Thyroid gland (tissue), 4 donors: ENCODE data around the gene KDM5B. TPM values are rescaled to one million over a fixed set of nuclear protein-coding genes. Genes with fewer than 3 reads are reported as not detected.
A peak's percentile ranks its signal among the peaks of the same experiment; 100 is the strongest.
"Not testable (repeated sequence)": the region's sequence is repeated elsewhere in the genome, so short reads cannot be mapped to it uniquely, and the experiment has no call there.

Source experiments
- DNase-seq, 2 donors: peaks; one replicate each; pipeline ENCODE4 v3.0.0-alpha.2; 2019
- H3K27ac ChIP-seq, 3 donors: fragments of 200-600 bp; sonication (generic); 1 replicate in 2 of 3; 2 replicates in 1 of 3; pipeline ENCODE4 v1.5.1; 2016 to 2019; ENCODE audit warnings: mild to moderate bottlenecking in 1 of 3, moderate library complexity in 1 of 3
- H3K27me3 ChIP-seq: fragments of 200-600 bp; sonication (generic); one replicate; pipeline ENCODE4 v1.5.1; 2019
- H3K36me3 ChIP-seq, 2 donors: fragments of 200-600 bp; sonication (generic); one replicate each; pipeline ENCODE4 v1.5.1; 2016 to 2019
- H3K4me1 ChIP-seq, 2 donors: fragments of 200-600 bp; sonication (generic); one replicate each; pipeline ENCODE4 v1.5.1; 2017 to 2019
- H3K4me3 ChIP-seq, 3 donors: fragments of 200-600 bp; sonication (generic); replicated peaks in 1 of 3; 1 replicate in 2 of 3; 2 replicates in 1 of 3; pipeline ENCODE4 v1.5.1; 2016; ENCODE audit warnings: mild to moderate bottlenecking in 1 of 3
- H3K9me3 ChIP-seq: fragments of 200-600 bp; sonication (generic); one replicate; pipeline ENCODE4 v1.5.1; 2017
- CTCF ChIP-seq, 6 experiments: fragments of 200-600 bp in 3 of 6; fragments of 450-650 bp in 3 of 6; sonication (generic) in 3 of 6; IDR thresholded peaks; one replicate each; pipeline ENCODE4 v1.5.1; 2016 to 2019; ENCODE audit warnings: antibody characterized with exemption in 6 of 6, mild to moderate bottlenecking in 2 of 6, inconsistent platforms in 1 of 6, moderate library complexity in 1 of 6
- POLR2A ChIP-seq, 2 donors: fragments of 450-650 bp; IDR thresholded peaks; one replicate each; pipeline ENCODE4 v1.6.1; 2017; ENCODE audit warnings: antibody characterized with exemption in 2 of 2, mild to moderate bottlenecking in 2 of 2, moderate library complexity in 1 of 2
- WGBS, 2 donors: methylation state at CpG; one replicate each; pipeline ENCODE4 v1.1.5; 2017; 5-methylcytosine and 5-hydroxymethylcytosine counted together
- intact Hi-C: fragments of 100-400 bp; cut with DNase I; formaldehyde crosslinking; loops from one replicate; pipeline ENCODE4 v1.15.1; 2023
- total RNA-seq, 4 donors: library from RNA; depleted of rRNA; stranded (reverse); fragments of >200 nt; gene quantifications; one replicate each; pipeline ENCODE4 v1.2.3, GENCODE V29; 2016

KDM5B gene
- total RNA-seq, 4 donors from 2014 or later, result 53.1 to 78.5 (median 61.2) TPM

GRCh38 chr1:202716654-202717053 lies 91.6 kb downstream of the KDM5B start:
- H3K36me3 ChIP-seq, result no peaks in the 10 kb centered on the region
- no peak overlapping the region for H3K4me3 ChIP-seq
- TF ChIP-seq CTCF (IDR thresholded peaks at IDR 0.05), result no peak
- no peak for TF ChIP-seq POLR2A (IDR thresholded peaks at IDR 0.05)
- 91 to 94% methylated on average over 2 of the region's 2 CpGs for WGBS, 2 donors
- no peaks in the 10 kb centered on the region for H3K9me3 ChIP-seq
- intact Hi-C loops, result loop anchor here (10.0 kb wide), 3 partner anchors 222 to 532 kb away; partner anchors contain the start of genes PPP1R12B and UBE2T
- no peaks in the 10 kb centered on the region for H3K4me1 ChIP-seq
- H3K27me3 ChIP-seq, result no peaks in the 10 kb centered on the region
- no peak overlapping the region for H3K27ac ChIP-seq
- no peak for DNase-seq

- 95 to 100% methylated on average over 1 of the region's 1 CpG for WGBS, 2 donors
- intact Hi-C loops, result loop anchor here (10.0 kb wide), 3 partner anchors 219 to 529 kb away; partner anchors contain the start of genes PPP1R12B and UBE2T
Observed at GRCh38 chr1:202714202-202714601, 94.0 kb downstream of the KDM5B start.

GRCh38 chr1:202713110-202713509 lies 95.1 kb downstream of the KDM5B start:
- Histone ChIP-seq H3K27ac (no peak overlapping the region), H3K4me3 (no peak overlapping the region), H3K27me3 (peaks cover 11% of the 10 kb centered on the region), H3K4me1 (peaks cover 12 to 17% of the 10 kb centered on the region in 2 donors), H3K36me3 (no peaks in the 10 kb centered on the region), H3K9me3 (no peaks in the 10 kb centered on the region)
- DNase-seq, result no peak
- intact Hi-C loops, result loop anchor here (10.0 kb wide), 3 partner anchors 218 to 528 kb away; partner anchors contain the start of genes PPP1R12B and UBE2T
- WGBS, 2 donors, result 22 to 37% methylated on average over 4 of the region's 4 CpGs
- no peak for TF ChIP-seq CTCF (IDR thresholded peaks at IDR 0.05)
- TF ChIP-seq POLR2A (IDR thresholded peaks at IDR 0.05), result no peak

More at GRCh38 chr1:202714202-202714601, 94.0 kb downstream of the KDM5B start:
- not testable (repeated sequence) for DNase-seq, H3K27ac ChIP-seq, H3K27me3 ChIP-seq, H3K4me3 ChIP-seq, H3K36me3 ChIP-seq, H3K9me3 ChIP-seq
- peaks cover 10 to 15% of the 10 kb centered on the region in 2 donors for H3K4me1 ChIP-seq

GRCh38 chr1:202711949-202712635 lies 96.1 kb downstream of the KDM5B start:
- peaks cover 11% of the 10 kb centered on the region for H3K27me3 ChIP-seq
- H3K36me3 ChIP-seq, result no peaks in the 10 kb centered on the region
- H3K27ac ChIP-seq, result no peak overlapping the region
- H3K4me3 ChIP-seq, result no peak overlapping the region
- H3K4me1 ChIP-seq, result peaks cover 12 to 17% of the 10 kb centered on the region in 2 donors
- 62 to 81% methylated on average over 9 of the region's 9 CpGs for WGBS, 2 donors
- DNase-seq, result no peak
- intact Hi-C loops, result loop anchor here (10.0 kb wide), 3 partner anchors 217 to 527 kb away; partner anchors contain the start of genes PPP1R12B and UBE2T
- H3K9me3 ChIP-seq, result no peaks in the 10 kb centered on the region
- no peak for TF ChIP-seq POLR2A (IDR thresholded peaks at IDR 0.05)
- TF ChIP-seq CTCF (IDR thresholded peaks at IDR 0.05), result no peak

- Histone ChIP-seq H3K27ac (no peak within 1 kb of the TSS), H3K4me1 (peaks cover 12 to 17% of the 10 kb centered on the region in 2 donors), H3K4me3 (peak within 1 kb of the TSS in 1 of 3 donors; percentile 12), H3K36me3 (no peaks in the 10 kb centered on the region), H3K27me3 (peaks cover 11% of the 10 kb centered on the region), H3K9me3 (no peaks in the 10 kb centered on the region)
- intact Hi-C loops, result loop anchor here (10.0 kb wide), 3 partner anchors 216 to 526 kb away; partner anchors contain the start of genes PPP1R12B and UBE2T
- DNase-seq, result peak; percentile 54 to 57
- TF ChIP-seq POLR2A (IDR thresholded peaks at IDR 0.05), result no peak
- TF ChIP-seq CTCF (IDR thresholded peaks at IDR 0.05), result no peak
- WGBS, 2 donors, result 9 to 38% methylated on average over 6 to 35 of the region's 64 CpGs
Observed at GRCh38 chr1:202710070-202711045, 97.9 kb downstream of the KDM5B start, which contains the start of gene SYT2. Gene SYT2, minus strand, starts transcription at chr1:202710454. Its CDS starts 104,682 bp downstream, at chr1:202605772.
